ENCODE measurements around the gene CYSRT1. TPM values are rescaled to one million over a fixed set of nuclear protein-coding genes. Genes with fewer than 3 reads are reported as not detected.

The CYSRT1 gene
- total RNA-seq, 6 experiments from 2014 or later = 0.20 to 1.2 (median 0.31) TPM; not detected in 1

- Histone ChIP-seq H3K4me3 (peak overlapping the region in 2 of 3 donors; percentile 26 to 76), H3K27ac (peak overlapping the region in 1 of 3 donors; percentile 32), H3K36me3 (no peaks in the 10 kb centered on the region), H3K9me3 (no peaks in the 10 kb centered on the region), H3K4me1 (peaks cover 0 to 17% (median 5%) of the 10 kb centered on the region in 4 donors), H3K27me3 (no peaks in the 10 kb centered on the region)
- intact Hi-C loops (cut with DNase I) = no loop called here
- peak; percentile 10 to 58 (median 44) for ATAC-seq
- TF ChIP-seq CTCF (IDR thresholded peaks at IDR 0.05) (no peak), POLR2A (IDR thresholded peaks at IDR 0.05) (no peak)
- peak; percentile 69 to 85 (median 83) for DNase-seq
- WGBS (ENCODE audit: insufficient coverage, low coverage, low lambda C conversion rate, missing lambda C conversion rate) = no CpG with 5 or more reads among the region's 61 CpGs
Observed at GRCh38 chr9:137221506-137222111, 3.4 kb upstream of the CYSRT1 start.

- WGBS (ENCODE audit: insufficient coverage, low coverage, low lambda C conversion rate, missing lambda C conversion rate) = 7% methylated on average over 15 of the region's 88 CpGs
Observed at GRCh38 chr9:137222190-137223077, 2.5 kb upstream of the CYSRT1 start, which contains the start of gene RNF208. Gene RNF208, minus strand, starts transcription at chr9:137222240. Its CDS starts 1,028 bp downstream, at chr9:137221212.

GRCh38 chr9:137223078-137223970, 1.6 kb upstream of the CYSRT1 start:
- Histone ChIP-seq H3K9me3 (no peaks in the 10 kb centered on the region), H3K36me3 (no peaks in the 10 kb centered on the region), H3K4me3 (peak overlapping the region; percentile 76 to 87 (median 85)), H3K27ac (peak overlapping the region; percentile 65 to 80 (median 72)), H3K4me1 (peaks cover 0 to 17% (median 5%) of the 10 kb centered on the region in 4 donors), H3K27me3 (no peaks in the 10 kb centered on the region)
- ATAC-seq (peak; percentile 90 to 92 (median 90)), DNase-seq (peak; percentile 97 to 98 (median 98))
- WGBS (ENCODE audit: insufficient coverage, low coverage, low lambda C conversion rate, missing lambda C conversion rate) = 0% methylated on average over 13 of the region's 63 CpGs
- intact Hi-C loops (cut with DNase I) = no loop called here
- no peak for TF ChIP-seq CTCF (IDR thresholded peaks at IDR 0.05)
- peak; percentile 50 for TF ChIP-seq POLR2A (IDR thresholded peaks at IDR 0.05)

More at GRCh38 chr9:137222190-137223077, 2.5 kb upstream of the CYSRT1 start, which contains the start of gene RNF208:
- Histone ChIP-seq H3K36me3 (no peaks in the 10 kb centered on the region), H3K27me3 (no peaks in the 10 kb centered on the region), H3K4me1 (peaks cover 0 to 17% (median 5%) of the 10 kb centered on the region in 4 donors), H3K9me3 (no peaks in the 10 kb centered on the region), H3K4me3 (peak within 1 kb of the TSS; percentile 76 to 87 (median 85)), H3K27ac (peak within 1 kb of the TSS; percentile 54 to 72 (median 65))
- TF ChIP-seq CTCF (IDR thresholded peaks at IDR 0.05) (no peak), POLR2A (IDR thresholded peaks at IDR 0.05) (no peak)
- DNase-seq = no peak
- intact Hi-C loops (cut with DNase I) = no loop called here
- ATAC-seq = peak; percentile 1 to 7 (median 3)
